GM12875 (cell line): ENCODE data around the gene MBNL1.

Experiments
- H3K4me3 ChIP-seq: one replicate; pipeline ENCODE4 v1.5.1; 2011; ENCODE audit warnings: low read depth, low read length, control low read depth
- CTCF ChIP-seq: IDR thresholded peaks from 2 replicates; pipeline ENCODE4 v1.5.1; 2011; ENCODE audit warnings: low read depth, mild to moderate bottlenecking, control low read depth, inconsistent platforms, low read length, moderate library complexity, borderline replicate concordance; ENCODE audit not compliant: insufficient read depth

The MBNL1 gene

GRCh38 chr3:152289708-152290107 is 21.0 kb downstream of the MBNL1 start:
- no peak overlapping the region for H3K4me3 ChIP-seq
- TF ChIP-seq CTCF = no peak

GRCh38 chr3:152290374-152290773 is 21.6 kb downstream of the MBNL1 start:
- H3K4me3 ChIP-seq = no peak overlapping the region

GRCh38 chr3:152291238-152291637 is 22.5 kb downstream of the MBNL1 start:
- no peak overlapping the region for H3K4me3 ChIP-seq
- TF ChIP-seq CTCF = no peak

More at GRCh38 chr3:152290374-152290773, 21.6 kb downstream of the MBNL1 start:
- TF ChIP-seq CTCF = no peak

- TF ChIP-seq CTCF = no peak
- no peak overlapping the region for H3K4me3 ChIP-seq
Measured at GRCh38 chr3:152291649-152292066, 22.9 kb downstream of the MBNL1 start.

- no peak for TF ChIP-seq CTCF
- H3K4me3 ChIP-seq = no peak overlapping the region
Measured at GRCh38 chr3:152292366-152292765, 23.6 kb downstream of the MBNL1 start.

GRCh38 chr3:152293347-152294006 is 24.7 kb downstream of the MBNL1 start:
- TF ChIP-seq CTCF = no peak
- H3K4me3 ChIP-seq = no peak overlapping the region

GRCh38 chr3:152295344-152295743 is 26.6 kb downstream of the MBNL1 start:
- no peak overlapping the region for H3K4me3 ChIP-seq
- no peak for TF ChIP-seq CTCF
